Raji (cell line): ENCODE measurements around the gene GABRP.

ENCODE experiments used
- POLR2A ChIP-seq: IDR thresholded peaks from 2 replicates; pipeline ENCODE4 v1.6.1; 2011; ENCODE audit warnings: low read depth, low read length, control low read depth; ENCODE audit not compliant: insufficient read depth

Gene GABRP

DNA sequence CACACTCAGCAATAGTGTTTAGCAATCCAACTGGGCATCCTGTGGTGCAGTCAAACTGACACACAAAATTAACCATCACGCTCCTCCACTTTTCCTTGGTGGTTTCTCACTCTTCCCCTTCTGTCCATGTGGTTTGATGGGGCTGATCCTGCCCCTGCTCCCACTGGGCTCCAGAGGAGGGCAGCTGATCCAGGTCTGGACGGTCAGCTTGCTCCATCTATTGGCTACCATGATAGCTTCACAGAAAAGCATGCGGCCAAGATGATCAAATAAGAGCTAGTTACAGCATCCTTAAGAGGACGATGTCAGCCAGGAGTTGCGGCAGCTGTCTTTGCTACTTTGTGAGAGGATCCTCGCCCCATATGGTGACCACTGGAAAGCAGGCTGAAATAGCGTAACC is 48.7 kb downstream of the GABRP start:
- TF ChIP-seq POLR2A: no peak

DNA sequence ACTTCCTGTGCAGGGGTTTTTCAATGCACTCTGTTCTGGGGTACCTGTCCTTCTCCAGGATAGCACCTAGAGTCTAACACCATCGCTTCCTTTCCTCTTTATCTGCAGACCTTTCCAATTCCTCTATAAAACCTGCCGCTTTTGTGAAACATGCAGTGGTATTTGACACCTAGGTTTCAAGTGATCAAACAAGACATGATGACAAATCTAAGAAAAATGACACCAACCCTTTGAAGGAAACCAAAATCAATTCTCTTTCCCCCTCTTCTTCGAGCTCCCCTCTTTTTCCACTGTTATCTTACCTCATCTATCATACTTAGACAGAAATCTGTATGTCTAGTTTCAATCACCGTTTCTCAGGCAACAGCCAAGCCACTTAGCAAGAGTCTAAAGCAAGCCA is 52.7 kb downstream of the GABRP start:
- no peak for TF ChIP-seq POLR2A

DNA sequence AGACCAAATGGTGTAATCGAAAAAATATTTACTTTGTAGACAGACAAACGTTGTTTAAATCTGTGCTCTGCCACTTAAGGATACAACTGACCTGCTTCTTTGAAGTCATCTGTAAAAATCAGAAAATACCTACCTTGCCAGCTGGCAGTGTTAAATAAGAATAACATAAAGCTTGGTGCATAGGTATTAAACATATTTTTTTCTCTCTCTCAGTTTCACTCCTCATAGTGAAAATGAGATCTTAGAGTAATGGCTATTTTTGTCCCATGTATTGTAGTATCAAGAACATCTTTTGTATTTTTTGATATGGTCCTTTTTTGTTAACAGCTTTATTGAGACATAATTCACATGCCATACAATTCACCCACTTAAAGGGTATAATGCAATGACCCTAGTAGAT is 60.3 kb downstream of the GABRP start:
- no peak for TF ChIP-seq POLR2A

DNA sequence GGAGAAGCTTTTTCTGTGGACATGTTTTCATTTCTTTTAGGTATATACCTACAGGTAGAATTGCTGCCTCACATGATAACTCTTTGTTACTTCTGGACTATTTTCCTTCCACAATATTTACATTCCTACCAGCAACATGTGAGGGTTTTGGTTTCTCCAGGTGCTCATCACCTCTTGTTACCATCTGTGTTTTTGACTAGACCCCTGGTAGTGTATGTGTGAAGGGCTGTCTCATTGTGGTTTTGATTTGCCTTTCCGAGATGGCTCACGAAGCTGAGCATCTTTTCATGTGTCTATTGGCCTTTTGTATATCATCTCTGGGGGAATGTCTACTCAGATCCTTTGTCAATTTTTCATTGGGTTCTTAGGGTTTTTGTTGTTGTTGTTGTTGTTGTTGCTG is 61.1 kb downstream of the GABRP start:
- TF ChIP-seq POLR2A: no peak

DNA sequence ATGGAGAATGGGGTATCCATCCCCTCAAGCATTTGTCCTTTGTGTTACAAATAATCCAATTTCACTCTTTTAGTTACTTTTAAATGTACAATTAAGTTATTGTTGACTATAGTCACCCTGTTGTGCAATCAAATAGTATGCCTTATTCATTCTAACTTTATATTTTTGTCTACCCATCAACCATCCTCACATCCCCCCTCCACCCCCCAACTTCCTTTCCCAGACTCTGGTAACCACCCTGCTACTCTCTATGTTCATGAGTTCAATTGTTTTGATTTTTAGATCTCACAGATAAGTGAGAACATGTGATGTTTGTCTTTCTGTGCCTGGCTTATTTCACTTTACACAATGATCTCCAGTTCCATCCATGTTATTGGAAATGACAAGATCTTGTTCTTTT is 62.9 kb downstream of the GABRP start:
- TF ChIP-seq POLR2A: no peak

DNA sequence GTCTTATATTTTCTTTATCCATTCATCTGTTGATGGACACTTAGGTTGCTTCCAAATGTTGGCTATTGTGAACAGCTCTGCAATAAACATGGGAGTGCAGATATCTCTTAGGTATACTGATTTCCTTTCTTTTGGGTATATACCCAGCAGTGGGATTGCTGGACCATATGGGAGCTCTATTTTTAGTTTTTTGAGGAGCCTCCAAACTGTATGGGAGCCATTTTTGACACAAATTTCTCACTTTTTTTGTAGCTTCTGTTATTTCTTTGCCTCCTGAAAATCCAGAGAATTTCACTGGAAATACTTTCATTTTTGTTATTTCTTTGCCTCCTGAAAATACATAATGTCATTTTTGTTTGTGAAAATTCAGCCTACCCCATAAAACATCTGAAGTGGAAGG is 63.3 kb downstream of the GABRP start:
- no peak for TF ChIP-seq POLR2A

DNA sequence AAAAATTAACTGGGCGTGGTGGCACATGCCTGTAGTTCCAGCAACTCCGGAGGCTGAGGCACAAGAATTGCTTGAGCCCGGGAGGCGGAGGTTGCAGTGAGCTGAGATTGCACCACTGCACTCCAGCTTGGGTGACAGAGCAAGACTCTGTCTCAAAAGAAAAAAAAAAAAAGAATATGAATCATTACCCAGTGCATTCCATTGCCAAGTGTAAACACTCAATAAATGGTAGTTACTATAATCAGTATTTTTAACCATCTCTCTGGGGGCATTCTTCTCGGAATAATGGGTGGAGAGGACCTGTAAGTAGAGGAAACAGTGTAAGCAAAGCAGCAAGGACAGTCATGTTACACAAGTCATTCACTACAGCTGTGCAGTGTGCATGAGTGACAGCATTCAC is 64.5 kb downstream of the GABRP start:
- no peak for TF ChIP-seq POLR2A

DNA sequence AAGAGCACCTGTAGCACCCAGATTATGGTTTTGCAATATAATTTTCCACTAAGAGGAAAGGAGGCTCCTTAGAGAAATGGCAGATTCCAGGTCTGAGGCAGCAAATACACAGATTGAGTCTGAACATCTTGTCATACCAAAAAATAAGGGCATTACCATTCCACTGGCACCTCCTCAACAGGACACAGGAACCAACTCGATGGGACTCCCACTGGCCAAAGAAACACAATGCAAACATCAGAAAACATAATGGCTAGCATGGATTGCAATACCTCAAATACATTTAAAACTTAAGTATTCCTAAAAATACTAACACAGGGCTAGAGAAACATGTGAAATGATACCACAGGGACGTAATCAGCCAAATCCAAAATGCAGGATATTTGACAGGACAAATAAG is 65.8 kb downstream of the GABRP start:
- TF ChIP-seq POLR2A: no peak

DNA sequence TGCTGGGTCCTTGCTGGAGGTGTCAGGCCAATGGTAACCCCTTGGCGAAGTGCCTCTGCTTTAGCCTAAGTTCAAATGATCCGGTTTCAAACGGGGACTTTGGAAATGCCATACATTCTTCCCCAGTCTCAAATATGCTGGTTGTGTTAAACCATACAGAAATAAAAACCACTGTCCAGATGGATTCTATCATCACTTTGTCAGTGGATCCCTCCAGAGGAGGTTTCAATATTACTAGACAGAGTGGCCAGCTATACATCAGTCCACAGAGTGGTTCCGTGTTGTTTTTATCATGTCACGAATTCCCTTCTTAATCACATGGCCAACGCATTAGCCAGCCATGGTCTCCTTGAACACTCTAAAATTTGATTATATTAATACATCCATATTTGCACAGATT is 71.0 kb downstream of the GABRP start:
- TF ChIP-seq POLR2A: no peak

DNA sequence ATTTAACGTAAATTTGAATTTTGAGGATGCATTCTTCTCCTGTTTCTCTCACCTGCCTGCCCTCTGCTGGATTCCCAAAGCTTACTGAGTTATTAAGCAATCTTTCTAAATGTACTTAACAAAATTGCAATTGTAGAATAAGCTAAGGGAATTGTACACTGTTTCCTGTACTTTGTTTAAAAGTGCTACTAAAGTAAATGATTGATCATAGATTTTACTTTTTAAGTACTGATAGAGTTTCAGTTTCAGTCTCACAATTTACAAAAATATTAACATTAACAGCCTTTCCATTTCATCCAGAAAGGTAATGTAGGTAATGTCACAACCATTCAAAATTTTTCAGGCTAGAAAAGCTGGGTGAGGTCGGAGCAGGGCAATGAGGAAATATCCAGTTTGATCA is 73.5 kb downstream of the GABRP start:
- TF ChIP-seq POLR2A: no peak

DNA sequence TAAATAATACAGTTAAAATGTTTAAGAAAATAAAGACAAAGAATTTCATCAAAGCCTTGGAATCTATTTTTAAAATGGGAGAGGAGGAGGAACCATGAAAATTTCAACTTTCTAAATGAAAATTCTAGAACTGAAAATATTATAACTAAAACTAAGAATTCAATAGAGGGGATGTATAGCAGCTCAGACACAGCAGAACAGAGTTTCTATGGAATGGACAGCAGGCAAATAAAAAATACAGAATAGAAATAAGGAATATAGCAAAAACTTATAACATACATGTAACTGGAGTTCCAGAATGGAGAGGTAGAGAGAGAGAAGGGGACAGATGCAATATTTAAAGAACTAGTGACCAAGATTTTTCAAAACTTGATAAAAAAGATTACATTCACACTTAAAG is 76.9 kb downstream of the GABRP start:
- TF ChIP-seq POLR2A: no peak

DNA sequence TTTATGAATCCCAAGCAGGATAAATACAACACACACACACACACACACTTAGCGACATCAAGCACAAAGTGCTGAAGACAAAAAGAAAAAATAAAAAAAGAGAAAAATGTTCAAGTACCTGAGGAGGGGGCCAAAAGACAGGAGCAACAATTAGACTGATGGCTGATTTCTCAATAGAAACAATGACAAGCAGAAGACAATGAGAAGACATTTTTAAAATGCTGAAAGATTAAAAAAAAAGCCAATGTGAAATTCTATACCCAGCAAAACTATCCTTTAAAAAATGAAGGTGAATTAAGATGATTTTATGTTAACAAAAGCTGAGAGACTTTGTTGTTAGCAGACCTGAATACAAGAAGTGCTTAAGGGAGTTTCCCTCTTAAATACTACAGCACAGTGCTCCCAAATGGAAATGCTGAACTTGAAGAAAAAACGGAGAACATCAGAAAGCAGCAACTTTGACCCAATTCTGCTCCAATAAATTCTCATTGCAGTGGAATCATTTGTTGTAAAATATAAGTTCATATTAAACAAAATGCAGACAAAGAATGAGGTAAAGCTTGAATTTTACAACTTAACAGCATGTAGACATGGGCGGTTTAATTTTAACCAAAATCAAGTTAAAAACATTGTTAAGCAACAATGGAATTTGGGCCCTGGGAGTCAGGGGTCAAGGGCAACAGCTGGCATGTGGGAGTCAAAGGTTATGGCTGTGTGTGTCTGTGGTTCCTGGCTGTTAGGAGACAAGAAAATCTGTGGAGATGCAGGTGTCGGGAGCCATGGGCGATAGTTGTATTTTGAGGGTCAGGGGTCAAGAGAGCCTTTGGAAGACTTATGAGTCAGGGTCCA is 77.5 kb downstream of the GABRP start:
- no peak for TF ChIP-seq POLR2A

DNA sequence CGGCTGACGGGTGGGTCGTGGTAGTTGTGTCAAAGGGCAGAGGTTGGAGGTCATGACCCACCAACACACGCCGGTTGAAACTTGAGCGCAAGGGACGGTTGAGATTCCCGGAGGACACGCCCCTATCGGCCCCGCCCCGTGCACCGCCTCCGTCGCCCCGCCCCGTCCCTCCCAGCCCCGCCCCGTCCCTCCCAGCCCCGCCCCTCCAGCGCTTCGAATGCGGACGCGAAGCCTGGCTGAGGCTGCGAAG is 78.1 kb downstream of the GABRP start:
- TF ChIP-seq POLR2A: no peak

DNA sequence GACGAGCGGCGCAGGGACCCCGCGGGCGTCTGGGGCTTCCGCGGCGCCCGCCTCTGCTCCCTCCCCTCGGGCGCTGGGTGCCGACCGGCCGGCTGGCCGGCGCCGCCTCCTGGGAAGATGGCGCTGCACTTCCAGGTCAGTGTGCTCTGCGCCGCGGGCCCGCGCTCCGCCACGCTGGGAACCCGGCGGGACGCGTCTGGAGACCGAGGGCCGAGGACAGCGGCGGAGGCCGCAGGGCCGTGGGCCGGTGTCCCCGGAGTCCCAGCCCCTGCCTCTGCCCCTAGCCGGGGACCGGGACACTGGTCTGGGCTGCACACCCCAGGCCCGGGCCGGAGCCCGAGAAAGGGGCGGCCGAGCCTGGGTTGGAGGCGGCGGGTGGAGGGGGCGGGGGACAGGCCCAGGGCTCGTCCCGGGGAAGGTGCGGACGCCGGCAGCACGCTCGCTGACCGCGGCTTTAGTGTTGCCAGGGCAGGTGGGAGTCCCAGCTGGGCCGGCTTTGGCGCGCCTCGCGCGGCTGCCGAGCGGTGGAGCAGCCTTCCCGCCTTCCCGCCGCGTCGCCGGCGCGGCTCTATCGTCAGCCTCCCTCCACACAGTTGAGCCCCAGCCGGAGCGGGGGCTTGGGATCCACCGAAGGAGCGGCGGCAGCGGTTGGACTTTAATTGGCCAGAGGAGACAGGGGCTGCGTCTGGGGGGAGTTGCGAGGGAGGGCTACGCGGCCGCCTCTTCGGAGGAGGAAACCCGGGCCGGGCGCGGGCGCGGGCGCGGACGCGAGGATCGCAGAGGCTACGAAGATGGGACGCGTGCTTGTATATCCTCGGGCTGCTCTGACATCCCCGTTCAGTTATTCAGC is 78.6 kb downstream of the GABRP start, which contains the start of gene RANBP17:
Gene RANBP17, plus strand, starts transcription at position 102 of the 850 bp plus-strand sequence.
- no peak for TF ChIP-seq POLR2A

DNA sequence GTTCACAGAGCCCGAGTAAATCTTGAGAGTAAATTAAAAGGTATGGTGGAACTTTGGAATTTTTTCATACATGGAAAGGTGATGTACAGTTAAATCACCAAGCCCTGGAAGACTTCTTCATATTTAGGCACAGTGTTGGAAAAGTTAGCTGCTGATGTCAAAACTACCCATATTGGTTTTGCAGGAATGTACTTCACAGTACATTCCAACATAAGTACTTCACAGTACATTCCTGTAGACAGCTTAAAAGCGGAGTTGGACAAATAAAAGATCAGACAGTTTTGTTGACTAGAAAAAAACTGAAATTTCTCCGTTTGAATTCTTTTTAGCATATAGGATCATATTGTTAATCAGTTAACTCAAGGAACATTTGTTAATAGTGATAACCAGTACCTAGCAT is 80.1 kb downstream of the GABRP start:
- TF ChIP-seq POLR2A: no peak
